Stimulated activated naive B cell treated with anti-CD40 and anti-IgM and Interleukin-4, amounts not matched to agents 10 μg/mL and 1 μg/mL and 100 μg/mL, for 72 hours (primary cell): Measurements from ENCODE around the gene GALNT1.

Experiments used
- ATAC-seq, 2 donors: fragments of 150-1000 bp; cut with Tn5 transposase; replicated peaks; 2 replicates each; pipeline ENCODE4 v1.10.0; 2021; ENCODE audit warnings: moderate library complexity in 1 of 2
- DNase-seq: peaks from one replicate; pipeline ENCODE4 v3.0.0; 2021
- H3K27ac Mint-ChIP-seq: one replicate; pipeline ENCODE4 v1.8.0; 2022; ENCODE audit warnings: mild to moderate bottlenecking, mixed read lengths
- H3K27me3 Mint-ChIP-seq, 2 donors: one replicate each; pipeline ENCODE4 v1.8.0; 2022; ENCODE audit warnings: mixed read lengths in 2 of 2
- H3K36me3 Mint-ChIP-seq, 2 donors: one replicate each; pipeline ENCODE4 v1.8.0; 2022; ENCODE audit warnings: mixed read lengths in 2 of 2, mild to moderate bottlenecking in 1 of 2
- H3K4me1 Mint-ChIP-seq, 2 donors: one replicate each; pipeline ENCODE4 v1.8.0; 2022; ENCODE audit warnings: mixed read lengths in 2 of 2, mild to moderate bottlenecking in 1 of 2
- H3K4me3 Mint-ChIP-seq, 2 donors: one replicate each; pipeline ENCODE4 v1.8.0; 2022; ENCODE audit warnings: mild to moderate bottlenecking in 2 of 2, mixed read lengths in 2 of 2, moderate library complexity in 1 of 2
- H3K9me3 Mint-ChIP-seq, 2 donors: one replicate each; pipeline ENCODE4 v1.8.0; 2022; ENCODE audit warnings: mixed read lengths in 2 of 2, mild to moderate bottlenecking in 1 of 2

The GALNT1 gene

GRCh38 chr18:35736696-35737095 is 155.2 kb downstream of the GALNT1 start:
- ATAC-seq (no peak), DNase-seq (no peak)
- Mint-ChIP-seq H3K36me3 (no peaks in the 10 kb centered on the region), H3K4me1 (no peaks in the 10 kb centered on the region), H3K27ac (no peak overlapping the region), H3K9me3 (peaks cover 0 to 7% of the 10 kb centered on the region in 2 donors), H3K27me3 (peaks cover 13 to 19% of the 10 kb centered on the region in 2 donors), H3K4me3 (no peak overlapping the region)

GRCh38 chr18:35739778-35740177 is 158.2 kb downstream of the GALNT1 start:
- Mint-ChIP-seq H3K4me1 (no peaks in the 10 kb centered on the region), H3K9me3 (peaks cover 0 to 7% of the 10 kb centered on the region in 2 donors), H3K36me3 (no peaks in the 10 kb centered on the region), H3K4me3 (no peak overlapping the region), H3K27ac (no peak overlapping the region), H3K27me3 (peaks cover 18 to 23% of the 10 kb centered on the region in 2 donors)
- ATAC-seq (no peak), DNase-seq (no peak)

GRCh38 chr18:35740656-35741055 is 159.1 kb downstream of the GALNT1 start:
- Mint-ChIP-seq H3K36me3 (peaks cover 0 to 2% of the 10 kb centered on the region in 2 donors), H3K27me3 (peaks cover 19 to 24% of the 10 kb centered on the region in 2 donors), H3K4me3 (no peak overlapping the region), H3K9me3 (peaks cover 4 to 12% of the 10 kb centered on the region in 2 donors), H3K4me1 (no peaks in the 10 kb centered on the region), H3K27ac (no peak overlapping the region)
- DNase-seq (no peak), ATAC-seq (no peak)

- peaks cover 5 to 10% of the 10 kb centered on the region in 2 donors for H3K9me3 Mint-ChIP-seq
- H3K27me3 Mint-ChIP-seq, result peaks cover 6 to 19% of the 10 kb centered on the region in 2 donors
- DNase-seq (no peak), ATAC-seq (no peak)
- H3K27ac Mint-ChIP-seq, result no peak overlapping the region
- H3K4me3 Mint-ChIP-seq, result no peak overlapping the region
- no peaks in the 10 kb centered on the region for H3K4me1 Mint-ChIP-seq
- peaks cover 0 to 3% of the 10 kb centered on the region in 2 donors for H3K36me3 Mint-ChIP-seq
These were observed 162.4 kb downstream of the GALNT1 start for GRCh38 chr18:35743916-35744315.

GRCh38 chr18:35745814-35746213 is 164.3 kb downstream of the GALNT1 start:
- Mint-ChIP-seq H3K36me3 (peaks cover 0 to 3% of the 10 kb centered on the region in 2 donors), H3K9me3 (peaks cover 5 to 9% of the 10 kb centered on the region in 2 donors)

GRCh38 chr18:35746826-35747339 is 165.3 kb downstream of the GALNT1 start:
- peaks cover 5 to 9% of the 10 kb centered on the region in 2 donors for H3K9me3 Mint-ChIP-seq
- H3K4me3 Mint-ChIP-seq, result no peak overlapping the region
- no peak overlapping the region for H3K27ac Mint-ChIP-seq
- no peaks in the 10 kb centered on the region for H3K4me1 Mint-ChIP-seq
- peaks cover 6 to 9% of the 10 kb centered on the region in 2 donors for H3K27me3 Mint-ChIP-seq
- ATAC-seq, result no peak
- no peak for DNase-seq
- H3K36me3 Mint-ChIP-seq, result peaks cover 0 to 3% of the 10 kb centered on the region in 2 donors

More at GRCh38 chr18:35745814-35746213, 164.3 kb downstream of the GALNT1 start:
- H3K27ac Mint-ChIP-seq, result no peak overlapping the region
- ATAC-seq (no peak), DNase-seq (no peak)
- no peak overlapping the region for H3K4me3 Mint-ChIP-seq
- H3K4me1 Mint-ChIP-seq, result no peaks in the 10 kb centered on the region
- H3K27me3 Mint-ChIP-seq, result peaks cover 6 to 14% of the 10 kb centered on the region in 2 donors

DNA sequence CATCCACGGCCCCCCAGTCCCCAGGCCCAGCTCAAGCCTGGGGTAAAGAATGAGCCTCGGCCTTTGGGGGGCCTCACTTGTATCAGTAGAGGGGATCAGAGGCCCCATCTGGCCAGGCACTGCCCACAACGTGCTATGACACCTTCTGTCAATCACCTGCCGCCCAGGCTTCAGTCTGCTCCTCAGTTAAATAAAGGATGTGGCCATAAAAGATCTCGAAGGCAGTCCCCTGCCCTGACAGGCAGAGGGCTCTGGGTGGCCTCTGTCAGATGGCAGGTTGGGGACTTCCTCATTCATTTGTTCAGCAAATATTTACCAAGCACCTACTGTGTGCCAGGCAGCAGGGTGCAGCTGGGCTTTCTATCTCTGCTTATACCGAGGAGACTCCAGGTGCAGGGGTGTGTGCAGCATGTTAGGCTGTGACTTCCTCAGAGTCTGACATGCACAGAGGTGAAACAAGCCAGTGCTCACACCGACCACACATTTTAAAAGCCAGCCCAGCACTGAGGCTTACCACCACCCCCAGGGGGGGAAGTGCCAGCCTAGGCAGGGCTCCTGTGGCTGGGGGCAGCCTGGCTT is 166.4 kb downstream of the GALNT1 start:
- H3K9me3 Mint-ChIP-seq, result peaks cover 5 to 9% of the 10 kb centered on the region in 2 donors
- peak in 1 of 2 donors; percentile 42 for ATAC-seq
- H3K4me1 Mint-ChIP-seq, result no peaks in the 10 kb centered on the region
- H3K27me3 Mint-ChIP-seq, result peaks cover 5 to 6% of the 10 kb centered on the region in 2 donors
- no peak overlapping the region for H3K4me3 Mint-ChIP-seq
- no peak overlapping the region for H3K27ac Mint-ChIP-seq
- DNase-seq, result no peak
- peaks cover 0 to 3% of the 10 kb centered on the region in 2 donors for H3K36me3 Mint-ChIP-seq

DNA sequence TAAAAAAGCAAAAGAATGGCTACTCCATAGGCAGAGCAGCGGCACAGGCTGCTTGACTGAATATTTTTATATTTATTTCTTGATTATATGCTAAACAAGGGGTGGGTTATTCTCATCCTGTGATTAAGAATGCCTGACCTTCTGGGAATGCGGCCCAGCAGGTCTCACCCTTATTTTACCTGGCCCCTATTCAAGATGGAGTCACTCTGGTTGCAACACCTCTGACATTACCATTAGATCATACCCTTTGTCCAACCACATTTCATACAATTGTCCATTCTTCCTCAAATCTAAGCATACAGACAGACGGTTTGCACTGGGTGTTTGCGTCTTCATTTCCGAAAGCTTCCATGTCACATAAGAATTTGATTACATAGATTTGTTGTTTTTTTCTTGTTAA is 168.2 kb downstream of the GALNT1 start:
- no peak for DNase-seq
- Mint-ChIP-seq H3K4me1 (no peaks in the 10 kb centered on the region), H3K36me3 (peaks cover 0 to 3% of the 10 kb centered on the region in 2 donors), H3K27me3 (peaks cover 2 to 3% of the 10 kb centered on the region in 2 donors), H3K27ac (no peak overlapping the region), H3K9me3 (peaks cover 5 to 9% of the 10 kb centered on the region in 2 donors), H3K4me3 (no peak overlapping the region)
- ATAC-seq, result no peak

DNA sequence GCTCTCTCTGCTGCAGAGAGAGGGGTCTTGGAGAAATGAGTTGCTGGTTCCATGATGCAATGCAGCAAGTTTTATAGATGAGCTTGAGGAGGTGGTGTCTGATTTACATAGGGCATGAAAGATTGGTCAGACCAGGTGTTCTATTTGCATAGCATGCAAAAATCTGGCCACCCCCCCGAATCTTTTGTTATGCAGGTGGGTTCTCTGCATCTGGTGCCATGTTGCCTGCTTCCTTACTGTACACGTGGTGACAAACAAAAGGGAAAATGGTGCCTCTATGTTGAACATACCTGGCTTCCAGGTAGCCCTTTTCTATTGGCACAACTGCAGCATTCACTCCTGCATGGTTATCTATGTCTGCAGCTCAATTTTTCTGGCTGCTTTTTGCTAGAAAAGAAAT is 169.4 kb downstream of the GALNT1 start:
- Mint-ChIP-seq H3K4me1 (no peaks in the 10 kb centered on the region), H3K9me3 (peaks cover 0 to 4% of the 10 kb centered on the region in 2 donors), H3K27ac (no peak overlapping the region), H3K36me3 (no peaks in the 10 kb centered on the region), H3K4me3 (no peak overlapping the region), H3K27me3 (peaks cover 0 to 11% of the 10 kb centered on the region in 2 donors)
- DNase-seq, result no peak
- no peak for ATAC-seq

DNA sequence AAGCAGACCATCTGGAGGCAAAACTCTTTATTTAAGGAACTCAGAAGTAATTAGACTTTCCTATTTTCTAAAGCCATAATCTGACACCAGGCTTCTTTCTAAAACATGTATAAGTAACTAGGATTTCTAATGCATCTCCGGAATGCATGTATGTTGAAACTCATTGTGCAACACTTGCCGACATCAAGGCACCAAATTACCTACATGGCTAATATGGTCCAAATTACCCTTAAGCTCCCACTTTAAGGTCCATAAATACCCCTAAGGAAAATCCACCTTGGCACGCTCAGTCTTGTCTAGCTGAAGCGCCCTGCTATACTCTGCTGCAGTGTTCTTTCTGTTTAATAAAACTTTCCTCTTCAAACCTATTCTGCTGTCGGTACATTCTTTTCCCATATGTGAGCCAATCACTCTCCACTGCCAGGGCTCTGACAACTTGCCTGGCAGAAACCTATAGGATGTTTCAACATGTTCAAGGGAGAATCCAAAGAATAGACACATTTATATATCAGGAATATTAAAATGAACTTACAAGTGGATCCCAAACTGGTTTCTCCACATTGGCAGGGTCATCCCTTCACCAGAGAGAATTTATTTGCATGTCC is 171.9 kb downstream of the GALNT1 start:
- Mint-ChIP-seq H3K4me3 (no peak overlapping the region), H3K27me3 (peaks cover 12 to 16% of the 10 kb centered on the region in 2 donors), H3K4me1 (no peaks in the 10 kb centered on the region), H3K27ac (no peak overlapping the region), H3K9me3 (peaks cover 0 to 6% of the 10 kb centered on the region in 2 donors), H3K36me3 (no peaks in the 10 kb centered on the region)
- DNase-seq (no peak), ATAC-seq (no peak)

- H3K4me3 Mint-ChIP-seq, result no peak overlapping the region
- H3K9me3 Mint-ChIP-seq, result peaks cover 0 to 6% of the 10 kb centered on the region in 2 donors
- H3K4me1 Mint-ChIP-seq, result no peaks in the 10 kb centered on the region
- DNase-seq, result no peak
- no peak overlapping the region for H3K27ac Mint-ChIP-seq
- no peaks in the 10 kb centered on the region for H3K36me3 Mint-ChIP-seq
- H3K27me3 Mint-ChIP-seq, result peaks cover 18 to 22% of the 10 kb centered on the region in 2 donors
- no peak for ATAC-seq
These were observed 172.9 kb downstream of the GALNT1 start for GRCh38 chr18:35754464-35754863.

- DNase-seq, result no peak
- Mint-ChIP-seq H3K27me3 (peaks cover 24 to 27% of the 10 kb centered on the region in 2 donors), H3K4me1 (no peaks in the 10 kb centered on the region)
These were observed 173.8 kb downstream of the GALNT1 start for GRCh38 chr18:35755369-35755768.

GRCh38 chr18:35756506-35757117 is 175.1 kb downstream of the GALNT1 start:
- Mint-ChIP-seq H3K36me3 (no peaks in the 10 kb centered on the region), H3K4me3 (no peak overlapping the region), H3K4me1 (no peaks in the 10 kb centered on the region), H3K27me3 (peaks cover 30 to 32% of the 10 kb centered on the region in 2 donors), H3K9me3 (peaks cover 0 to 3% of the 10 kb centered on the region in 2 donors), H3K27ac (no peak overlapping the region)
- peak; percentile 50 for DNase-seq
- ATAC-seq, result peak; percentile 88 to 91

More at GRCh38 chr18:35755369-35755768, 173.8 kb downstream of the GALNT1 start:
- no peak overlapping the region for H3K27ac Mint-ChIP-seq
- no peaks in the 10 kb centered on the region for H3K36me3 Mint-ChIP-seq
- no peak for ATAC-seq
- no peak overlapping the region for H3K4me3 Mint-ChIP-seq
- peaks cover 0 to 6% of the 10 kb centered on the region in 2 donors for H3K9me3 Mint-ChIP-seq
